ENCODE measurements around the gene SREK1IP1.

The SREK1IP1 gene

DNA sequence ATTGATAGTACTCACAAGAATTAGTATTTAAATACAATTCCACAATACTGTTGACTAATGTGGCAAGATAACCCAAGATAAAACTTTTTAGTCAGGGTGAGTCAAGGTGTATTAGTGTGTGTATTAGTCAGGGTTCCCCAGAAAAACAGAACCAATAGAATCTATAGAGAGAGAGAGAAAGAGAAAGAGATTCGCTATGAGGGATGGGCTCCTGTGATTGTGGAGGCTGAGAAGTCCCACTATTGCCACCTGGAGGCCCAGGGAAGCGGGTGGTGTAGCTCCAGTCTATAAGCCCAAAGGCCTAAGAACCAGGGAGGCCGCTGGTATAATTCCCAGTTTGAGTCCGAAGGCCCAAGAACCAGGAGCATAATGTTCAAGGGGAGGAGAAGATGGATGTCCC, 88.2 kb downstream of the SREK1IP1 start:
- DNase-seq = no peak

DNA sequence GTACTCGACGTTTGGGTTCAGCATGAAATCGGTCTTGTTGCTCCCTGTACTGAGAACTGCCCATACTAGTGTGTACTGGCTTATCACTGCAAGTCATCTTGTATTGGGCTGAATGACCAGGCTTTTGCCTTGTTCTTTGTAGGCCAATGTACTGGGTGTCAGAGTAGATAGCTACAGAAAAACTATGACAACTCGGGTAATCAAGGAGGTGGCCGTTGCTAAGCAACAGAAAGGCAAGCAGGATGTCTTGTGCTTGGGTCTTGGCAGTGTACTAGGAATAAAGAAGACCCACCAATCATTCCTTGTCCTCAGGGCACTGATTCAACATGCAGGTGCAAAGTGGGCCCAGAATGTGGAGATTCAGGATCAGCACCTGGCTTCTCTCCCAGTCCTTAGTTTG, 90.1 kb downstream of the SREK1IP1 start:
- DNase-seq = no peak

DNA sequence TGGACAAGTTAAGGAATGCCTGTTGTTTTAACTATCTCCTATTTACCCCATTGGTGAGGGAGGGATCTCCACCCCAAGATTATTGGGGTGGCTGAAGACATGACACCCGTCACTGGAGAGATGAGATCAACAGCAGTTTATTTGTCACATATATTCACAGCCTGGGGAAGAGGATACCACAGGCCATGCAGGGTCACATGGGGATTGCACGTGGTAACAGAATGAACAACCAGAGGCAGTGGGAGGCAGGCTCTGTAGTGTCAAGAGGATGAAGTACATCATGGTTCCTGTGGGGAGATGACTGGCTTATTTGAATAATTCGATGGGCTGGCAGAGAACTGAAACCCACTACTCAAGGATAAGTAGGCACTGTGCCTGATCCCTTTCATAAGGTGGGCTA, 96.8 kb downstream of the SREK1IP1 start:
- DNase-seq = no peak

DNA sequence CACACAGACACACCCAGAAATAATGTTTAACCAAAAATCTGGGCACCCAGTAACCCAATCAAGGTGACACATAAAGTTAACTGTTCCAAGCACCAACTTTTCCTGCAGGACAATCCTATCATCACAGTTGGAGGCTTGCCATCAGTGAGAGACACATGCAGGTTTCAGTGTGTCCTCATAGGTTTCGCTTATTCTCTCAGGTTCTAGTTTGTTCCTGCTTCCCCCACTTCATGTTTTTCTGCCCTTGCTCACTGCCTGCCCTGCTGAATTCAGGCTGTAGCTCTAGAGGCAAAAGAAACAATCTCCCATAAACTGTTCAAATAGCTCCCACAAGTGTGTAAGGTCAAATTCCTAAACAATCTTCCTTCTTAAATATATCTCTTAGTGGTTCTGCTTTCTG, 98.2 kb downstream of the SREK1IP1 start:
- DNase-seq = no peak

All from T-helper 1 cell (primary cell).